Skin of body (tissue), 3 donors: ENCODE measurements around the gene CEP41. TPM values are rescaled to one million over a fixed set of nuclear protein-coding genes. Genes with fewer than 3 reads are reported as not detected.

Source experiments
- DNase-seq: peaks from one replicate; lab custom pipeline; 2025; lab: John Stamatoyannopoulos, UW
- small RNA-seq: library from RNA; depleted of rRNA; stranded (forward); fragments of <200 nt; gene quantifications from one replicate; pipeline ENCODE3, GENCODE V24; 2014; ENCODE audit warnings: low replicate concordance
- total RNA-seq: library from RNA; depleted of rRNA; stranded (reverse); fragments of >200 nt; gene quantifications from one replicate; pipeline ENCODE4 v1.2.3, GENCODE V29; 2014

The CEP41 gene
- total RNA-seq, 1 donor from 2014 or later, result 5.4 TPM

DNA sequence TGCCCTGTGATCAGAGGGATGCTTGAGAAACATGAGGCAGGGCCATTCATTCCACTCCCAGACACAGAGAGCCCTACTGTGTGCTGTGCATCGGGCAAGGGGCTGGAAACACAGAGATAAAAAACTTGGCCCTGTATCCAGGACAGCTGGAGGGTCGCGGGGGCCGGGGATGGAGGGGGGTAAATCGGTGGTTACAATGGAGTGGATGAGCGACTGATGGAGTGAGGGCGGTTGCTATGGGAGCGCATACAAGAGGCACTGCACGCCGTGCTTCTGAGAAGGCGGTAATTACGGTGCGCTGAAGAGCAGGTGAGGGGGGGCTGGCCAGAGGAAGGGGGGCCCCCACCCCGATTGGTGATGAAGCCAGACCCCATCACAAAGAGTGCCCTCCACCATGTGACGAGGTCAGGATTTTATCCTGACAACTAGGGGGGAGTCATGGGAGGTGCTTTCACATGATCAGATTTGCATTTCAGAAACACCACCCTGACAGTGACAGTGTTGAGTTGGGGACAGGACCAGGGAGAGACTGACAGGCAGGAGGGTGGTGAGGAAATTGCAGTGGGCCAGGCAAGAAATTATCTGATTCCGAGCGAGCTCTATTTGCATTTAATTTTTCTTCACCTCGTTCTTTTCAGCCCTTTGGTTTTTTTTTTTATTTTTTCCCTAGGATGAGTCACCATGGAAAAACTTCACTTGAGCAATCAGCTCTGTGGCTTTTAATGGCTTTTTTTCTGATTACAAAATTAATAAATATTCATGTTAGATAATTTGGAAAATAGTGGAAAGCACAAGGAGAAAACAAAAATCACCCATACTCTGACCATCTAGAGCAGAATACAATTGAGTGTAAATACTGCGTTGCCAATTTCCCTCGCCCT lies 88.4 kb downstream of the CEP41 start:
- DNase-seq, result peak; percentile 73

DNA sequence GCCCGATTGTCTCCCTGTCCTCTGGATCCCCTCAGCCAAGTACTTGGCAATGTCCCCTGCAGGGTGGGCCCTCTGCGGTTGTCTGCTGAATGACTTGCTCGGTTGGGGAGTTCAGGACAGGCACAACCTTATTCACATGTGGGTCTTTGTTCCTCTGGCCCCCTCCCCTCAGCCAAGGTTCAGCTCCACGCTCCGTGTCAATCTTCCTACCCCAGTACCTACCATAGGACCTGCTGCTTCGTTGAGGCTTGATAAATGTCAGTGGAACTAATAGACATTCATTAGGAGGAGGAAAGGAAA lies 89.1 kb downstream of the CEP41 start:
- DNase-seq, result no peak

DNA sequence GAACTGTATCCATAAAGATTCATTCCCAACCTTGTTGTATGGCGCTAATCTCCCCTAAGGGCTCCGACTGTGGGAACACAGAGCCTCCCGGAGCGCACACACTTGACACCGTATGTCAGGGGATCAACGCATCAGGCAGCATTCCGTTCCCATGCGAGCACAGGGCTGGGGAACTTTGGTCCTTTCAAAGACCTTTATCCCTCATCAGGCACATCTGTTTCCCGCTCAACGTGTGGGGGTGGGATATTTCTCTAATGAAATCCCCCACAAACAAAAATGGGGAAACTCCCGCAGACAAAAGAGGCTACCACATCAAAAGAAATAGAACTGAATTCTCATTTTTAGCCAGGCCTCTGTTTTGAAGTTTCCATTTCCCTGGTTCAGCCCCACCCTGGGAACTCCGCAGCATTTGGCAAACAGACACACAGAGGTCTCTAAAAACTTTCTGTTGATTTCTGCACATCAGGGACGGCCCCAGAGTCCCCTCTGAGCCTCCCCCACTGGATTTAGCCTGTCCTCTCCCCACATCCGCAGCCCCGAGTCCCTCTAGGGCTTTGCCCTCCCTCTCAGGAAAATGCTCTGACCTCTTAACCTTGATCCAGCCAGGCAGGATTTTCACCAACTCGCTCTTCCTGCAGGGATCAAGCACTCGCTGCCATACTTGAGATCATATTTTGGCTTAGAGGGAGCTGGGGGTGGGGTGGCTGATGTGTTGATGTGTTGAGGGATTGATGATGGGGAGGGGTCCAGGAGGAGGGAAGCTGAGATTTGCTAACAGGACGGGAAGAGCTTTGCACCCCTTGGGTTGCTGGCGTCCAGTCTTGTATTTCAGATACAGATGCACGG lies 89.6 kb downstream of the CEP41 start:
- peak; percentile 97 for DNase-seq

DNA sequence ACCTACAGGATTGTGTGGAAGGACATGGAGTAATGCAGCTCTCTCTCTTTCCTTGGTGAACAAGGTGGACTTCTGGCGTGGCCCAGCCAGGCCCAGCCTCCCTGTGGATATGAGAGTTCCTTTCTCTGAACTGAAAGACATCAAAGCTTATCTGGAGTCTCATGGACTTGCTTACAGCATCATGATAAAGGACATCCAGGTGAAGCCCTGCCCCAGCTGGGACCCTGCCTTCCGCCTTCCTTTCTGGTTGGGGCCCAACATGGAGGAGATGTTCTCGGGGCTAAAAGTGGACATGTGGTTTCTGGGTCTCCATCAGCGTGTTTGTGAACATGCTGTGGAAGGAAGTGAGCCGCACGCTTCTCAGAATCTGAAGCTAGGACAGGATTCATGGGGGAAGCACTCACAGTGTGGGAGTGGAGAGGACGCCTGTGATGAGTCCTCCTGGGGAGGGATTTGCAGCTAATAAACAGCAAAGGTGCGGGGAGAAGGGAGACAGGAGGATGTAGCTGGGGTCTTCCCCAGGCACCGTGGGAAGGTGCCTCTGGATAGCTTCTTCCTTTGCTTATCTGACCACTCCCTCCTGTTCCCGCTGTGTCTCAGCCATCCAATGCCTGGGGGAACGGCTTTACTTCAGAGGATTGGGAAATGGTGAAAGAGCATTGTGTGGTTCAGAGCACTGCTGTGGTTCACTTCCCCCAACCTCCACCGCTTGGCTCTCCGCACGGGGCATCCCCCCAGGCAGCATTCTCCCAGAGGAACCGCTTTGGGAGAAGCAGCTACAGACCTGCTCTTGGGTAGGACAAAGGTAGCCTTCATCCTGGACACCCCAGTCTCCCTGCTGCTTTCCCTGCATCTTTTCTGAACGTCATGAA lies 90.7 kb downstream of the CEP41 start:
- peak; percentile 62 for DNase-seq

DNA sequence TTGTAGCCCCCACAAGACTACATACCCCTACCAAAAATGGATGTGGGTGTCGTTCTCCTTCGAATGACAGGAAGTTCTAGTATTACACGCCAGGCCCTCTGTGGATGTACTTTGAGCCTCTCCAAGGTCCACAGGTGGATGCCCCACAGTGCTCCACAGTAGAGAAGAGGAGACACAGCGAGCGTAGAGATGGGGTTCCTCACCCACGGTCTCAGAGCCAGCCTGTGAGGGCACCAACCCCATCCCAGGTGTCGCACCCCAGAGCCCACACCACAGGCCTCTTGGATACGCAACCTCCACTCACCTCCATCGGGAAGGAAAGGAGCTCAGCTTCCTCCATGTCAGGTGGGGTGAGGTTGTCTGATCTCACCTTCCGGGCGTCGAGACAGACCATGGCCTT lies 93.9 kb downstream of the CEP41 start:
- no peak for DNase-seq

DNA sequence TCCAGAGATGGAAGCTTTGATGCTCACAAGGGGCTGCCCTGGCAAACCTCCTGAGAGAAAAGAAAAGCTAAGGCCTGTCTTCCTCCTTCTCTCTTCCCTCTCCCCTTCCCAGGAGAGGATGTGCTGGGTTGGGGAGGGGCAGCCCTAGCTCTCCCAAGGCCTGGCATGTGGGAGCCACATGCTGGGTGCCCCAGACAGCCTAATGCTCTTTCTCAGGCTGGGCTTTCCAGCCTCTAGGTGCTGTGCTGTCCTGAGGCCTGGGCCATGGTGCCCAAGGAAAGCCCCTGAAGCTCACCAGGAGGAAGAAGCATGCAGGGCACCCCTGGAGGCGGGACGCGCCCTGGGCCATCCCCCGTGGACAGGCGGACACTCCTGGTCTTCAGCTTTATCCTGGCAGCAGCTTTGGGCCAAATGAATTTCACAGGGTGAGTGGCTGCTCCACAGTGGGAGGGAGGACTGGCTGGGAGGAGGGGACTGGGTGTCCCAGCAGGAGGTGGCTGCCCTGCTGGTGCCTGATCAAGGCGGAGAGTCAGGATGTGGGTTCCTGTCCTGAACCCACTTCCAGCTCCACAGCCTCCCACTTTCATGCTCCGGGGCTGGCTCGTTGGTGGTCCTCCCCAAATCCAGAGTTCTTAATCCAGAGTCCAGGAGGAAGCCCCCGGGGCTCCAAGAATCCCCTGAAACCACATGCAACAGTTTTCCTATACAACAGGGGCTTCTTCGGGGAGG lies 94.5 kb downstream of the CEP41 start:
- no peak for DNase-seq

DNA sequence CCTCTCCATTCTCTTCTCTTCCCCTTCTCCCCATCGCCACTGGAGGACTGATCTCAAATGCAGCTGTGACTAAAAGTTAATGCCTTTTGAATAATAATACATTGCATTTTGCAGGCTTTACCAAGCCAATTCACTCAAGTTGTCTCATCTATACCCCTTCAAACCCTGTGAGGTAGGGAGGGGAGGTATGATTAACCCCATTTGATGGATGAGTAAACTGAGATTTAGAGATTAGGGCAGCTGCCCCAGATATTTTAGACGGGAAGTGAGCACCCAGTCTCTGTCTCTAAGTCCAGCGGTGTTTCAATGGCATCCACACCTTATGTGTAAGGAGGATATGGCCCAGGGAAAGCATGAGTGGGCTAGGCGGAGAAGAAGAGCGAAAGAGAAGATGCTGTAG lies 95.1 kb downstream of the CEP41 start:
- no peak for DNase-seq

DNA sequence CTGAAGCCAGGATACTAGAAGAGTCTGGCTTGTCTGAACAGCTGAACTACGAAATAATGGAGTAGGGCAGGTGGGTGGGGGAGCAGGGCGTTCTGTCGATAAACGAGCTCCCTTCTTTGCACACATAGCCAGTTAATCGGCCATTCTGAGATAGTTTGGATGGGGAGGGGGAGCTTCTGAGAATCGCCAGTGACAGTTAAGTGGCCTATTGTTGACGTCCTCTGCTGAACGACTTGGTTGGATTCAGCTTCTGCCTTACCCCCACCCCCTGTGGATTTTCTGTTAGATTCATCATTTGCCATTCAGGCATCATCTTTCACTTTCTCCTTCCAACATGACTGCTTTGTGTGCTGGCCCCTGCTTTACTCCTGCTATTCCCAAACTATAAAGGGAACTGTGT lies 95.7 kb downstream of the CEP41 start:
- peak; percentile 61 for DNase-seq

DNA sequence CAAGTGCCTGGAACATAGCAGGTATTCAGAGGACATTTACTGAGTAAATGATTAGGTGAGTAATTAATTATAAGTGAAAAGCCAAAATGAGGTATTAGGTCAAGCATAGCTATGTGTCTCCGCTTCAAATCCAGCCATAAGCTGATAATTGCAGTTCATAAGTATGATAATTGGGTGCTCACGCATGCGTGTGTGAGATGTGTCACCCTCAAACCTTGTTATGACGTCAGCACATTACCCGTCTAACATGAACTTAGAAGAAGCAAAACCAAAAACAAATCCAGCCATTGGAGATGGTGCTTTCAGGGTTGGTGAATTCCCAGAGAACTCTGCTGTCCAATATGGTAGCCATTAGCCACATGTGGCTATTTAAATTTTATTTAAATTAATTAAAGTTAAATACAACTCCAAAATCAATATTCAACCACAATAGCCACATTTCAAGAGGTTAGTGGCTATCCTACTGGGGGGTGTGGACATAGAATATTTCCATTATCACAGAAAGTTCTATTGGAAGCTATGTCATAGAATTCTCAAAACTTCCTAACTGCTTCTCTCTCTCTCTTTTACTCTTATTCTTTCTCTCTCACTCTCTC lies 96.4 kb downstream of the CEP41 start, which contains the start of gene CPA5:
Gene CPA5 (plus strand): TSS at position 546 of the 596 bp plus-strand sequence. CDS start 1,670 bp downstream, outside the sequence.
- DNase-seq, result no peak

Small RNA genes lying within 50 kb of the gene (small RNA-seq; reads per million reads assigned to genes)
- gene RF02148 (not detected), gene RF02149 (not detected), gene RF02150 (not detected)

Other genes starting within 250 kb of the CEP41 start
- gene TMEM209, start 235.6 kb downstream of the CEP41 start, total RNA-seq, result 12.4 TPM
- not detected for gene SSMEM1, start 233.2 kb downstream of the CEP41 start, total RNA-seq
- not detected for gene CPA2, start 174.2 kb downstream of the CEP41 start, total RNA-seq
- 63.8 TPM for gene CPA4, start 147.9 kb downstream of the CEP41 start, total RNA-seq
- 1.5 TPM for gene CPA5, start 96.2 kb downstream of the CEP41 start, total RNA-seq
- 0.79 TPM for gene CPA1, start 60.5 kb downstream of the CEP41 start, total RNA-seq
- 357 TPM for gene MEST, start 51.1 kb upstream of the CEP41 start, total RNA-seq
- 31.8 TPM for gene COPG2, start 227.7 kb upstream of the CEP41 start, total RNA-seq
- not detected for gene TSGA13, start 245.5 kb upstream of the CEP41 start, total RNA-seq